Memory B cell (primary cell): Measurements from ENCODE around the gene BRIP1.

Experiments used
- ATAC-seq: fragments of 150-1000 bp; cut with Tn5 transposase; 2 replicates; pipeline ENCODE4 v1.10.0; 2021; ENCODE audit warnings: low read depth, mild to moderate bottlenecking, moderate library complexity
- DNase-seq, 2 donors: peaks; one replicate each; pipeline ENCODE4 v3.0.0; 2022; ENCODE audit warnings: low spot score in 2 of 2
- H3K27ac Mint-ChIP-seq: one replicate; pipeline ENCODE4 v1.8.0; 2022; ENCODE audit warnings: mild to moderate bottlenecking, moderate library complexity, mixed read lengths
- H3K27me3 Mint-ChIP-seq: one replicate; pipeline ENCODE4 v1.8.0; 2022; ENCODE audit warnings: mixed read lengths
- H3K36me3 Mint-ChIP-seq: one replicate; pipeline ENCODE4 v1.8.0; 2022; ENCODE audit warnings: mild to moderate bottlenecking, mixed read lengths
- H3K4me1 Mint-ChIP-seq: one replicate; pipeline ENCODE4 v1.8.0; 2022; ENCODE audit warnings: mixed read lengths
- H3K4me3 Mint-ChIP-seq: one replicate; pipeline ENCODE4 v1.8.0; 2022; ENCODE audit warnings: mild to moderate bottlenecking, moderate library complexity, mixed read lengths
- H3K9me3 Mint-ChIP-seq: one replicate; pipeline ENCODE4 v1.8.0; 2022; ENCODE audit warnings: mixed read lengths

The BRIP1 gene

DNA sequence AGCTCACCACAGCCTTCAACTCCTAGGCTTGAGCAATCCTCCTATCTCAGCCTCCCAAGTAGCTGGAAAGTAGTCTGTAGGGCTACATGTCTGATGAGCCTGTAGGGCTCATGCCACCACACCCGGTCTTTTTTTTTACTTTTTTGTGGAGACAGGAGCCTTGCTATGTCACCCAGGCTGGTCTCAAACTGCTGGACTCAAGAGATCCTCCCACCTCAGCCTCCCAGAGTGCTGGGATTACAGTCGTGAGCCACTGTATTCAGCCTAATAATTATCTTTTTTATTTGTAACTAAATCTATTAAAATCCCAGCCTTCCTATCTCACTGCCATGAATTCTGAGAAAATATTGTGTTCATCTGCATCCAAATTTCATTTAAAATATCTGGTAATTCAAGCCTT lies 15.1 kb downstream of the BRIP1 start:
- Mint-ChIP-seq H3K36me3 (no peaks in the 10 kb centered on the region), H3K9me3 (no peaks in the 10 kb centered on the region), H3K27ac (no peak overlapping the region), H3K4me3 (no peak overlapping the region), H3K4me1 (no peaks in the 10 kb centered on the region), H3K27me3 (no peaks in the 10 kb centered on the region)
- no peak for DNase-seq
- no peak for ATAC-seq

DNA sequence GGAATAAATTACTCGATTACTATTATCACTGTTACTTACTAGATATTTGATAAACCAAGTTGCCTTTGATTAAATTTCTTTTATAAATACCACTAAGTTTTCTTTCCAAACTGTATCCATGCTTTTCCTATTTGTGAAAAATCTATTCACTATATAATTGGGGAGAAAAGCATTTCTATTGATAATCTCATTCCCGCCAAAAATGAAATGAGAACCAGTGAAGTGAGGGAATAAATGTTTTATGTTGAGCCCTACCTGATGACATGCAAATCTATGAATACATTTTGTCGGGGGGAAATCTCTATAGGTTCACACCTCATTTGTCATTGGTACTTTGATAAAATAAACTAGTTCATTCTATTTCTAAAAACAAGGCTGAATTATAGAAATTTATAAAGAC lies 15.7 kb downstream of the BRIP1 start:
- Mint-ChIP-seq H3K27ac (no peak overlapping the region), H3K4me3 (no peak overlapping the region), H3K27me3 (no peaks in the 10 kb centered on the region), H3K9me3 (no peaks in the 10 kb centered on the region), H3K4me1 (no peaks in the 10 kb centered on the region), H3K36me3 (peaks cover 5% of the 10 kb centered on the region)
- ATAC-seq: no peak
- no peak for DNase-seq

DNA sequence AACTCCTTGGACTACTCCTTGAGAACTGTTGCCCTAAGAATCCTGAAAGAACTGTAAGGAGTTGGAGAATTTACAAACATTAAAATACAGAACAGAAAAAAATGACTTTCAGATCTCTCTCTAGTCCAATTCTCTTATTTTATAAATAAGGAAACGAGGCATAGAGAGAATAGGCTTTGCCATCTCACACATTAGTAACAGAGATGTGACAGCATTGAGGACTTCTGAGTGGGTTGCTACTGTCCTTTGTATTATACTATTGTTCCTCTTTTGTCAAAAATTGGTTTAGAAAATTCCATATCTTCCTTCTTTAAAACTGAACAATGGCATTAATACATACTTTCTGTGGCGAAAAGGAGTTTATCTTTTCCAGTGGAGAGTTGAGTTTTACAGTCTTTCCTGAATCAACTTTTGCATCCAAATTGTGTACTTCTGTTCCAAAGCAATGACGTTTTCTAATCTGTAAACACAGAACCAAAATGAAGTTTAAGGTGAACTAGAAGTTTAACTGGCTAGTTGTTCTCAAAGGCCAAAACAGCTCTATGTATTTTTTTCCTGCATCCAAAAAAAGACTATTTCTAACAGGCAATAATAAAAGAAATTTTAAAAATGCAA lies 16.5 kb downstream of the BRIP1 start:
- no peaks in the 10 kb centered on the region for H3K4me1 Mint-ChIP-seq
- H3K36me3 Mint-ChIP-seq: peaks cover 5% of the 10 kb centered on the region
- no peaks in the 10 kb centered on the region for H3K27me3 Mint-ChIP-seq
- H3K9me3 Mint-ChIP-seq: no peaks in the 10 kb centered on the region
- no peak for DNase-seq
- H3K4me3 Mint-ChIP-seq: no peak overlapping the region
- ATAC-seq: no peak
- no peak overlapping the region for H3K27ac Mint-ChIP-seq

DNA sequence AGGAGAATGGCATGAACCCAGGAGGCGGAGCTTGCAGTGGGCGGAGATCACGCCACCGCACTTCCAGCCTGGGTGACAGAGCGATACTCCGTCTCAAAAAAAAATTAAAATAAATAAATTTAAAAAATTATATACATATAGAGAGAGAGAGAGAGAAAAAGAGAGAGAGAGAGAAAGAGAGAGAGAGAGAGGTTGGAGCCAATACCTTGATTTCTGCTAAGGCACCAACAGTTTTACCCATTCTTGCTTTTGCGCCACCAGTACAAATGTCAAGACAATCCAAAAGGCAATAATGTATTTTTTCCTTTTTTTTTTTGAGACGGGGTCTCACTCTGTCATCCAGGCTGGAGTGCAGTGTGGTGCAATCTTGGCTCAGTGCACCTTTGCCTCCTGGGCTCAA lies 17.2 kb downstream of the BRIP1 start:
- Mint-ChIP-seq H3K36me3 (peaks cover 5% of the 10 kb centered on the region), H3K9me3 (no peaks in the 10 kb centered on the region), H3K4me1 (no peaks in the 10 kb centered on the region), H3K27ac (no peak overlapping the region), H3K4me3 (no peak overlapping the region), H3K27me3 (no peaks in the 10 kb centered on the region)
- ATAC-seq: no peak
- DNase-seq: no peak

DNA sequence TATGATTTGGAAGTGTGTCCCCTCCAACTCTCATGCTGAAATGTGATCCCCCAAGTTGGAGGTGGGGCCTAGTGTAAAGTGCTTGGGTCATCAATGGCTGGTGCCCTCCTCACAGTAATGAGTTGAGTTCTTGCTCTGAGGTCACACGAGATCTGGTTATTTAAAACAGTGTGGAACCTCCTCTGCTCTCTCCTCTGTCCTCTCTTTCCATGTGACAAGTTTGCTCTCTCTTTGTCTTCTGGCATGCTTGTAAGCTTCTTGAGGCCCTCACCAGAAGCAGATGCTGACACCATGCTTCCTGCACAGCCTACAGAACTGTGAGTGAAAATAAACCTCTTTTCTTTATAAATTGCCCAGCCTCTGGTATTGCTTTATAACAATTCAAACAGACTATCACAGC lies 19.9 kb downstream of the BRIP1 start:
- Mint-ChIP-seq H3K27me3 (no peaks in the 10 kb centered on the region), H3K4me1 (no peaks in the 10 kb centered on the region), H3K27ac (no peak overlapping the region), H3K4me3 (no peak overlapping the region), H3K36me3 (peaks cover 5% of the 10 kb centered on the region), H3K9me3 (no peaks in the 10 kb centered on the region)
- DNase-seq (no peak), ATAC-seq (no peak)

DNA sequence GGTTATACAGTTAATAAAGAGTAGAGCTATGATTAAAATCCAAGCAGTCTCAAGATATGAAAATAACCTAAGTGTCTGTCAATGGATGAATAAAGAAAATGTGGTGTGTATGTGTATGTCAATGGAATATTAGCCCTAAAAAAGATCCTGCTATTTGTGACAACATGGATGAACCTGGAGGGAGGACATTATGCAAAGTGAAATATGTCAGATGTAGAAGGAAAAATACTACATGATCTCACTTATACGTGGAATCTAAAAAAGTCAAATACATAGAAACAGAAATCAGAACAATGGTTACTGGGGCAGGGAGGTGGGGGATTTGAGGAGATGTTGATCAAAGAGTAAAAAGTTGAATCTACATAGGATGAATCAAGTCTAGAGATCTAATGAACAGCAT lies 20.4 kb downstream of the BRIP1 start:
- Mint-ChIP-seq H3K4me1 (no peaks in the 10 kb centered on the region), H3K36me3 (peaks cover 5% of the 10 kb centered on the region), H3K9me3 (no peaks in the 10 kb centered on the region), H3K27me3 (no peaks in the 10 kb centered on the region), H3K27ac (no peak overlapping the region), H3K4me3 (no peak overlapping the region)
- no peak for ATAC-seq
- DNase-seq: no peak

DNA sequence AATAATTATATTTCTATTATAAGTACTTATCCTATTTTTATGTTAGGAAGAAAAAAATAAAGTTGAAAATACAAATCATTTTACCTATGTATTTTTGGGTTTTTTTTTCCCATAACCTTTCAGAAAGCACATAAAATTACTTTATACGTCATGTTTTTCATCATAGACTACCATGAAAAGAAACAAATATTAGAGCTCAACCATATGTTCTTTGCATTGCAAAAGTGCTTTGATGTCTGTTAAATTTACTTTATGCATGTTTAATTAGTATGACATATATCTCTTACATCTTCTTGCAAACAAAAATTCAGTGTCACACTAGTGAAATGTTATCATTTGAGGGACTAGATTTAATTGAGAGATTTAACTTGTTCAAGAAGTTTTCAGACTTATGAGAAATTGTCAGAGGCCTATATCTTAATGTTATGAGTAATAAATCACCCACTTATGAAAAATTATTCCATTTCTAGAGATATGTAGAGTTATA lies 24.0 kb downstream of the BRIP1 start:
- H3K27ac Mint-ChIP-seq: no peak overlapping the region
- no peaks in the 10 kb centered on the region for H3K4me1 Mint-ChIP-seq
- no peak for DNase-seq
- H3K9me3 Mint-ChIP-seq: no peaks in the 10 kb centered on the region
- ATAC-seq: no peak
- no peak overlapping the region for H3K4me3 Mint-ChIP-seq
- H3K36me3 Mint-ChIP-seq: peaks cover 5% of the 10 kb centered on the region
- no peaks in the 10 kb centered on the region for H3K27me3 Mint-ChIP-seq

DNA sequence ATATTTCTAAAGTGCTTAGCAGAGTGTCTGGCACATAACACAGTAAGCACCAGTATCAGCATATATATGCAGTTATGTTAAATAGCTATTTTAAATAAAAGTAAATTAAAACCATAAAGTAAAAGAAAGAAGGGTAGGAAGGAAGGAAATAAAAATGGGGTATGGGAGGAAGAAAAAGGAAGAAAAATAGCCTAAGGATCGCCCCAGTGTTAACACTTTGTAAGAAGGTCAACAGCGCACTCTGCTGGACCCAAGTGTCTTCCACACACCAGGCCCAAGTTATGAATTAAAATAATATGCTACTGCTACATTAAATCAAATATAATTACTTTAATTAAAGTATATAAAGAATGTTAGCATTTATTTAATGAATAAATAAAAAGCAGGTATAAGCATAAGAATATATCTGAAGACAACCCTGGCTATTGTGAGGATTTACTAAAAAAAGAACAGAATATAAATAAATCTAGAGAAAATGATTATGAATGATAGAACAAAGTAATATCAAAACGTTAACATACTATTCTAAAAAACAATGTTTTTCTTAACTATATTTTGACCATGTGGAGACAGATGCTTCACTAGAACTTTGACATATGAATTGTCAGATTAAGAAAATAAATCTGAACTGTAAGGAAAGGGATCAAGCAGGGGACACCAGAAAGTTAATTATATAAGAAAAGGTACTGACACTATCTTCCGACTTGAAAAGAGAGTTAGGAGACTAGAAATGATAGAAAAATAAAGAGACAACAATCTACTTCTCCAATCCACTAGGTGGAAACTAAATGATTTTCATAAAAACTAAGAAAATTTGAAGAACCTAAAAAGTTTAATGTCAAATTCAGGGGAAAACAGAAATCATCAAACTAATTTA lies 25.9 kb downstream of the BRIP1 start:
- H3K4me1 Mint-ChIP-seq: no peaks in the 10 kb centered on the region
- peak; percentile 38 to 47 for DNase-seq
- H3K4me3 Mint-ChIP-seq: no peak overlapping the region
- no peaks in the 10 kb centered on the region for H3K36me3 Mint-ChIP-seq
- H3K9me3 Mint-ChIP-seq: no peaks in the 10 kb centered on the region
- no peaks in the 10 kb centered on the region for H3K27me3 Mint-ChIP-seq
- ATAC-seq: peak; percentile 75
- no peak overlapping the region for H3K27ac Mint-ChIP-seq

DNA sequence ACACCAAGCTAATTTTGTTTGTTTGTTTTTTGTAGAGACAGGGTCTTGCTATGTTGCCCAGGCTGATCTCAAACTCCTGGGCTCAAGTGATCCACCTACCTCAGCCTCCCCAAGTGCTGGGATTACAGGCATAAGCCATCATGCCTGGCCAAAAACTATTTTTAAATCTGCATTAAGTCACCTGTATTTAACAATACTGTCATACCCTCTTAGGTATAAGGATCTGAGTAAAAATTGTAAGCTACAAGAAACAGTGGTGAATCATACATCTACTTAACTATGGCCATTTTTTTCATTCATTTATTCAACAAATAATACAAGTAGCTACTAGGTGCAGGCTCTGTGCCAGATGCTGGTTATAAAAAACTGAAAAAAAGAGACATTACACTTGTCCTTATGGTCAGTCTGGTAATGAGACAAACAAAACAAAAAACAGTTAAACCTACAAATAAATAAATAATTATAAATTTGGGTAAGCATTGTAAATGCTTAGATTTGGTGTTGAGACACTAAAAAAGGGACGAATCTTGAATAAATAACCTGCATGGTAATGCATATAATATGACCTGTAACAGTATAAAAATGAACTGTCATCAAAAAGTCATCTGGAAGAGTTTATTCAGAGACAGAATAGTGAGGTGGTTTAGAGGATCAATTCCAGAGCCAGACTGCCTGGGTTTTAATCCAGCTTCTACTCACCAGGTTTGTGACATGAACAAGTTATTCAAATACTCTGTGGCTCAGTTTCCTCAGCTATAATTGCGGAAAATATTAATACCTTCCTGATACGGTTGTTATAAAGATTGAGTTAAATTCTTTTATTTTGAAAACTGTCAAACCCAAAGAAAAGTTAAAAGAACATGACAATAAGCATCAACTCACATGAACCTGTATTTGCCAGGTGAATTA lies 26.8 kb downstream of the BRIP1 start:
- no peaks in the 10 kb centered on the region for H3K27me3 Mint-ChIP-seq
- ATAC-seq (no peak), DNase-seq (no peak)
- H3K27ac Mint-ChIP-seq: no peak overlapping the region
- no peak overlapping the region for H3K4me3 Mint-ChIP-seq
- H3K9me3 Mint-ChIP-seq: no peaks in the 10 kb centered on the region
- H3K36me3 Mint-ChIP-seq: no peaks in the 10 kb centered on the region
- H3K4me1 Mint-ChIP-seq: no peaks in the 10 kb centered on the region

DNA sequence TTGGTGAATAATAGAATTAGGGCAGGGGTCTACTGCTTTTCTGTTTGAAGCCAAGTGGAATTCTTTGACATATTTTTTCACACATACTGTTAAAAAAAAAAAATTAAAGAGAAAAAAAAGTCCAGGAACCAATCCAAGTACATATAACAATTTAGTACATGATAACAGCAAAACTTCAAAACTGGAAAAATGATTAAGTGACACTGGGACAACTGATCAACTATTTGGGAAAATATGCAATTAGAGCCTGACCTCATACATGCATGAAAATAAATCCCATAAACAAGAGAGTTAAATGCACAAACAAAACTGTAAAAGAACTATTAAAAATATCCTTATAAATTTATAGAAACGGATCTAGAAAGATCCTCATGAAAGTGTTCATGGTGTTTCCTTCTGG lies 27.7 kb downstream of the BRIP1 start:
- H3K27me3 Mint-ChIP-seq: no peaks in the 10 kb centered on the region
- H3K27ac Mint-ChIP-seq: no peak overlapping the region
- ATAC-seq (no peak), DNase-seq (no peak)
- no peaks in the 10 kb centered on the region for H3K36me3 Mint-ChIP-seq
- H3K4me1 Mint-ChIP-seq: no peaks in the 10 kb centered on the region
- no peaks in the 10 kb centered on the region for H3K9me3 Mint-ChIP-seq
- no peak overlapping the region for H3K4me3 Mint-ChIP-seq

DNA sequence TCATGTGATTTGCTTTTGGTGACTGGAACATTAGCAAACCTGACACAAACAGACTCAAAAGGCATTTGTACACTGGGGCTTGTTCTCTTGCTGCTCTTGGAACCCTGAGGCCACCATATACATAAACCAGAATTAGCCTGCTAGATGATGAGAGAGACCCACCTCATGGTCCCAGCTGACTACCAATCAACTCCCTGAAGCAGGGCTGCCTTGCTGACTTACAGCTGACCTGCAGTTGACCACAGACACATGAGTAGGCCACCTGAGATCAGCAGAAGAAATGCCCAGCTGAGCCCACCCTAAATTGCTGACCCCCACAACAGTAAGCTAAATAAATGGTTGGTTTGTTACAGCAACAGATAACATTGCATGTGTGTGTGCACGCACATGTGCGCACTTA lies 28.7 kb downstream of the BRIP1 start:
- Mint-ChIP-seq H3K27ac (no peak overlapping the region), H3K36me3 (no peaks in the 10 kb centered on the region), H3K4me1 (no peaks in the 10 kb centered on the region), H3K27me3 (no peaks in the 10 kb centered on the region), H3K4me3 (no peak overlapping the region), H3K9me3 (no peaks in the 10 kb centered on the region)
- ATAC-seq (no peak), DNase-seq (no peak)

DNA sequence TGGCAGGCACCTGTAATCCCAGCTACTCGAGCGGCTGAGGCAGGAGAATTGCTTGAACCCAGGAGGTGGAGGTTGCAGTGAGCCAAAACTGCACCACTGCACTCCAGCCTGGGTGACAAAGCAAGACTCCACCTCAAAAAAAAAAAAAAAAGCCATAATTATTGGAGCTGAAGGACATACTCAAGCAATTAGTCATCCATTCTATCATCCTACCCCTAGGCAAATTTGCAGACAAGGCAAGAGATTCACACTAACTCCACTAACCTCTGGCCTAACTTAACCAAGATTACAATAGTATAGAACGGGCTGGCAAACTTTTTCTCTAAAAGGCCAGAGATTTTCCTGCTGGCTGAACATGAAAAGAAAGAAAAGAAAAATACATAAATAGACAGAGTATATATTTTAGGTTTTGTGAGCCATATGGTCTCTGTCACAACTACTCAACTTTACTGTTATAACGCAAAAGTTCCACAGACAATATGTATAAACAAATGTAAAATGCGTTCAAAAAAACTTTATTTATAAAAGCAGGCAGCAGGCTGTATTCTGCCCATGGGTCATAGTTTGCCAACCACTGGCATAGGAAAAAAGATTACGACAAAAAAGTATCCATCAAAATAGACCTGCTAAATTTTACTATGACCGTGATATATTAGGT lies 29.7 kb downstream of the BRIP1 start:
- H3K36me3 Mint-ChIP-seq: no peaks in the 10 kb centered on the region
- H3K9me3 Mint-ChIP-seq: no peaks in the 10 kb centered on the region
- no peak for DNase-seq
- no peak overlapping the region for H3K27ac Mint-ChIP-seq
- no peak for ATAC-seq
- H3K4me3 Mint-ChIP-seq: no peak overlapping the region
- no peaks in the 10 kb centered on the region for H3K4me1 Mint-ChIP-seq
- H3K27me3 Mint-ChIP-seq: no peaks in the 10 kb centered on the region

DNA sequence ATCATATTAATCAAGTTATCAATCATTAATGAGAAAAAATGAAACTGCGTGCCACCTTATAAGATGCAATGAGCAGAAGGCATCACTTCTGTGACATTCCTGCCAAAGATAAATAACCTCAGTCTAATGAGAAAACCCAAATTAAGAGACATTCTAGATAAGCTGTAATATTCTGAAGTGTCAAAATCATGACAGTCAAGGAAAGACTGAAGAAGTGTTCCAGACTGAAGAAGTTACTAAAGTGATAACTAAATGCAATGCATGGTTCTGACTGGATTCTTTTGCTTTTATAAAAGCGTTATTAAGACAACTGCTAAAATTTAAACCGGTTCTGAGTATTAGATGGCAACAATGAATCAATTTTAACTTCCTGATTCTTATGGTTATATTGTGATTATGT lies 30.9 kb downstream of the BRIP1 start:
- Mint-ChIP-seq H3K27me3 (no peaks in the 10 kb centered on the region), H3K36me3 (peaks cover 4% of the 10 kb centered on the region), H3K4me1 (no peaks in the 10 kb centered on the region), H3K9me3 (peaks cover 3% of the 10 kb centered on the region), H3K27ac (no peak overlapping the region), H3K4me3 (no peak overlapping the region)
- no peak for ATAC-seq
- no peak for DNase-seq

DNA sequence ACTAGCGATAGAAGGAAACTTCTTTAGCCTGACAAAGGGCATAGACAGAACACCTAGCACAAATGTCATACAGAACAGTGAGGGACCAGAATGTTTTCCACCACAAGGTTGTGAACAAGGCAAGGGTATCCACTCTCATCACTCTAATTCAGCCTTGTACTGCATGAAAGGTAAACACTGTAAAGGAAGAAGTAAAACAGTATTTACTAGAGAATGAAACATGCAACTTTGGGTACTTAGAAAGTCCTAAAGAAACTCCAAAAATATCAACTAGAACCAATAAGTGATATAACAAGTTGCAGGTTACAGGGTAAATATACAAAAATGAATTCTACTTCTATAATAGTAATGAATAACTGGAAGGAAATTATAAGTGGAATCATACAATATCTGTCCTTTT lies 32.2 kb downstream of the BRIP1 start:
- Mint-ChIP-seq H3K27ac (no peak overlapping the region), H3K36me3 (peaks cover 8% of the 10 kb centered on the region), H3K9me3 (peaks cover 4% of the 10 kb centered on the region), H3K27me3 (no peaks in the 10 kb centered on the region), H3K4me3 (no peak overlapping the region), H3K4me1 (no peaks in the 10 kb centered on the region)
- DNase-seq (no peak), ATAC-seq (no peak)
